HG03565 (cell line): ENCODE data around the gene TENM3.

ENCODE experiments used
- ATAC-seq: cut with Tn5 transposase; IDR thresholded peaks from one replicate; pipeline ENCODE4 v1.9.1; 2021; ENCODE audit warnings: mild to moderate bottlenecking, moderate library complexity; ENCODE audit not compliant: unreplicated experiment

TENM3 gene

DNA sequence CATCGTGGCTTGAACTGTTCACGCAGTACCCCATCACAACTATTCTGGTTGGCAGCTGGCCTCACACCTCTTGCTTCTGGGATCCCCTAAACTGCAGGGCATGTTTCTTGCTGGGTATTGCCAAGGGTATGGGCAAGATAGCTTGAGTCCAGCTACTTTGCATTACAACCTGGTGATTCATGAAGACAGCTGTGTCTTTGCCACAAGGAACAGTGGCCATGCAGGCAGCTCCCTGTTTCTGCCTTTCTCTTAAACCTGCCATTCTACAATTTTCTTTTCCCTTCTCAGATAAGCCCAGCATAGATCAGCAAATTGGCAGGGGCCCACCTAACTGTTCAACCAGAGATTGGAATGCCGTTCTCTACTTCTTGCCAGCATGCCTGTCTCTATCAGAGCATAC, 42.8 kb downstream of the TENM3 start:
- ATAC-seq: no peak

DNA sequence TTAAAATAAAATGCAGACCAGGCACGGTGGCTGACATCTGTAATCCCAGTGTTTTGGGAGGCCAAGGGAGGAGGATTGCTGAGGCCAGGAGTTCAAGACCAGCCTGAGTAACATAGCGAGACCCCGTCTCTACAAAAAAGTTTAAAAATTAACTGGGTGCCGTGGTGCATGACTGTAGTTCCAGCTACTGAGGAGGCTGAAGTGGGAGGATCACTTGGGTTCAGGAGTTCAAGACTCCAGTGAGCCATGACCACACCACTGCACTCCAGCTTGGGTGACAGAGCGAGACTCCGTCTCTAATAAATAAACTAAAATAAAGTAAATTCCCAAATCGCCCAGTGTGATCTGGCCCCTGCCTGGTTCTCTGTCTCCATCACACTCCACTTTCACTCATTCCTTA, 43.7 kb downstream of the TENM3 start:
- no peak for ATAC-seq

DNA sequence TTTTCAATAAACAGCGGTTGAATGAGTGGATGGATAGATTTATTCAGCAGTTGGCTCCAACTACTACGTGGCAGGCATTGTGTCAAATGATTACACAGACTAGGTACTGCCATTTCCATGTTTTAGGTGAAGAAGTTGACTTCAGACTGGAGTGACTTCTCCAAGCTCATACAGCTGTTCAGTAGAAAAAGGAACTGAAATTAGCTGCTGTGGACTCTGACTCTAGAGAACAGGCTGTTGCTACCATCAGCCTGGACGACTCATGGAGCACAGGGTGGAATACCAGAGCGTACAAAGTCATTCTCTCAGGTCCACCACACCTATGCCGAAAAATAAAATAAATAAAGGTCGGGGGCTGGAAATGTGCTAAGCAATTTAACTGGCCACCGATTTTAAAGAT, 45.3 kb downstream of the TENM3 start:
- ATAC-seq: no peak

DNA sequence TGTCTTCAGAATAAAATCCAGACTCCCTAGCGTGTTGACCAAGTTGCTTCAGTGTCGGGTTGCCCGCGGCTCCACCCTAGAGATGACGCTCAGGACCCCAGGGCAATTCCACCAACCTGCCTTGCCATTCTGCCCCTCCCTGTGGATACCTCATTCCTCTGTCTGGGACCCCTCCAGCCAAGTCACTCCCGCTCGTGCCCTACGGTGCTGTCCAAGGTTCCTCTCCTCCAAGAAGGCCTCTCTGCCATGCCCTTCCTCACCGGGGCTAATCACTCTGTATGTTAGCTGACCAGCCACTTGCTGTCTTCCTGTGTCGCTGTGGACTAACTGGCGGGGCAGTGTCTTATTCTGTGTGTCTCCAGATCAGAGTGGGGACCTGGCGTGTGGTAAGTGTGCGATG, 46.6 kb downstream of the TENM3 start:
- no peak for ATAC-seq

GRCh38 chr4:182291175-182291574, 48.0 kb downstream of the TENM3 start:
- ATAC-seq: no peak

GRCh38 chr4:182291597-182292270, 48.5 kb downstream of the TENM3 start:
- no peak for ATAC-seq

DNA sequence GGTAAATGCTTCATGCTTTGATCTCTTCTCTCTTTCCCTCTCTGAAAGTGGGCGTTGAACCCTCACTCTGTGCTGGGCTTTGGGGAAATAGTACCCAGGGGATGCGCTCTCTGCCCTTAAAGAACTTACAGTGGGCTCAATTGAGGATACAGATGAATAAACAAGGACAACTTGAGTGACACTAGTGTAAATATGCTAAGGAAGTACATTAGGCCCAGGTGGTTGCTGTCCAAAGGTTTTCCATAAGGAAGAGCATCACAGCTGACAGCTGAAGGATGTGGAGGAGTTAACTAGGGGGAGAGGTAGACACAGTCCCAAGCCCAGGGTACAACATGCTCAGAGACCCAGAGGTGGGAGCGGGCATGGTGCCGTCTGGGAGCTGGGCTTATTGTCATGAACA, 49.4 kb downstream of the TENM3 start:
- ATAC-seq: no peak

DNA sequence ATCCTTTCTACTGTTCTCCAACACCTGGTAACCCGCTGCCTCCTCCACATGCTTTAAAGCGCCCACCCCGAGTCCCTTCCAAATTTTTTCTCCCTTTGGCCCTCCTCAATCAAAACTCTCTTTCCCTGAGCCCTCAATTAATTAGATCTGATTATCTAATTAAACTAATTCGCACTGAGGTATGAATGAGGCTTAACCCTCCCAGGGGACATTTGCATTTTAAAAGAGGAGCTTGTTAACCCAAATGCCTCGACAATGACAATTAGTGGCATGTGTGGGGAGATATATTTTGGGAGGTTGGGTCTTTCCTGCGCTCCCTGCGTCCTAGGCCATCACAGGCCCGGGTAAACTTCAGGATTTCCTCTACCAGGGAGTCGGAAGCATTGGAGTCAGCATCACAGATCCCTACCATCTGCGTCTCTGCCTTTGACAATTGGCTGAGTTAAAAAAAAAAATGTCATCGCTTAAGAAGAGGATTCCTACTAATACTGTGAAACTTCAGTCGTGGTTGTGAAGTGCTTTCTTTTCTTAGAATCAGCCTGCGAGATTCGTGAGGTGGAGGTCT, 50.6 kb downstream of the TENM3 start:
- ATAC-seq: no peak

GRCh38 chr4:182294451-182294850, 51.2 kb downstream of the TENM3 start:
- ATAC-seq: no peak

- no peak for ATAC-seq
Observed at GRCh38 chr4:182297659-182298058, 54.5 kb downstream of the TENM3 start.

GRCh38 chr4:182301736-182302135, 58.5 kb downstream of the TENM3 start:
- ATAC-seq: no peak

GRCh38 chr4:182303847-182304246, 60.6 kb downstream of the TENM3 start:
- no peak for ATAC-seq

- ATAC-seq: no peak
Observed at GRCh38 chr4:182306792-182307507, 63.7 kb downstream of the TENM3 start.

- no peak for ATAC-seq
Observed at GRCh38 chr4:182307746-182308145, 64.5 kb downstream of the TENM3 start.

DNA sequence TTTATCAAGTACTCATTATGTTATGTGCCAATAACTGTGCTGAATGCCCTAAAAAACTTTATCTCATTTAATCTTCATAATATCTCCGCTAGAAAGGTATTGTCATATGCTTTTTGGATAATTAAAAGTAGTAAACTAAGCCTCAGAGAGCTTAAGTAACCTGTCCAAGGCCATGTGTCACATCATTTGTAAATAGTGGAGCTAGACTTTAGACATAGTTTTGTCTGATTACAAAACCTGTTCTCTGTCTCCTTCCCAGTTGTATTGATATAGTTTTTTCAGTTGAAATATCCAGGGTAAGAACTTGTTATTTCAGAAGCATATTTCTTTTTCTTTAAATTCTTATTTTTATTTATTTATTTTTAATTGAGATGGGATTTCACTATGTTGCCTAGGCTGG, 66.7 kb downstream of the TENM3 start:
- no peak for ATAC-seq

DNA sequence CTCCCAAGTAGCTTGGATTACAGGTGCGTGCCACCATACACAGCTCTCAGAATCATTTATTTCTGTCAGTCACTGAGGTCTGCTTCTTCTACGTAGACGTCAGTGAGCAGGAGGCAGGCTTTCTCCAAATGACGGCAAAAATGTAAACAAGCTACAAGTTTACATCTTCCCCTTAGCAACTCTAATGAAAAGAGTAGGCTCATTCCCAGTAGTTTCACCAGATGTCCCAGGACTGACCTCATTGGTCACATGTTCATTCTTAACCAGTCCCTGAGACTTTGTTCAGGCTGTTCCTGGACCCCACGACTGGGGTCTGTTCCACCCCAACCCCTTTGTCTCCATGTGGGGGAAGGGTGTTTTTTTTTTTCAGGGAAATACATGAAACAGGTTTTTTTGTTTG, 67.1 kb downstream of the TENM3 start:
- no peak for ATAC-seq

DNA sequence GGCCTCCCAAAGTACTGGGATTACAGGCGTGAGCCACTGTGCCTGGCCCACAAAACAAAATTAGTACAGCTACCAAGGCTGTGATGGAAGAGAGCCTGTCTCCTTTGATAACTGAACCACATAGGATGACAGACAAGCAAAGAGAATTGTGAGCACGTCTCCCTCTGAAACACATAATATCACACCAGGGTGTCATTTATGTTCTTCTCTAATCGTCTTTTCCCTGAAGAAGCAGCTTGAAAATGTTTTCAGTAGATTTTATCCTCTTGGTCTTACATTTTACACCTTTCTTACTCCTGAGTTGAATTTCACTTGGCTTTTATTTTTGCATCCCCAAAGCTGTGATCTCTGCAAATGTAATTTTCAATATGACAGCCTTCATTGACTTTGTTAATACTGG, 67.8 kb downstream of the TENM3 start:
- ATAC-seq: no peak

- ATAC-seq: no peak
Observed at GRCh38 chr4:182314537-182314936, 71.3 kb downstream of the TENM3 start.

GRCh38 chr4:182318256-182318655, 75.1 kb downstream of the TENM3 start:
- no peak for ATAC-seq

GRCh38 chr4:182320092-182320491, 76.9 kb downstream of the TENM3 start:
- ATAC-seq: no peak

GRCh38 chr4:182320580-182320979, 77.4 kb downstream of the TENM3 start:
- no peak for ATAC-seq

DNA sequence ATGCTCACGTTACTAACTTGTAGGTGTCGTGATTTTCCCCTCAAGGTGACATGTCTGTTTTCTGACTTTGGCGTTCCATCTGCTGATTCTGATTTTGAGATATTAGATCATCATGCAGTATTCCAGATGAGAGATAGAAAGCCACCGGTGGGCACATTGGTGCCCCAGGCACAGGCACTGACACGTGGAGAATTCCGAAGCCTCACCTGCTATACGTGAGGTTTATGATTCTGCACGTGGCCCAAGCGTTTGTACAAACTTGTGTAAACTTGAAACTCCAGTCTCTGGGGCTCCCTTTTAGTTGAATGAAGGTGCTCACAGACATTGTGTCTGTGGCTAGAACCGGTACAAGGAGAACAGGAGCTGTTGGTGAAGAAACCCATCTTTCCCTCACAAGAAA, 81.1 kb downstream of the TENM3 start:
- no peak for ATAC-seq
